Fibroblast of skin of right quadriceps (primary cell): Measurements from ENCODE around the gene PCDHGB7.
"Not testable (repeated sequence)": the region's sequence is repeated elsewhere in the genome, so short reads cannot be mapped to it uniquely, and the experiment has no call there.

ENCODE experiments used
- DNase-seq: peaks from one replicate; pipeline ENCODE4 v3.0.0-alpha.2; 2013

Gene PCDHGB7

GRCh38 chr5:141417494-141418172, at the start of gene PCDHGB7:
PCDHGB7 (plus strand) TSS chr5:141417677; CDS start chr5:141417860, 183 bp downstream.
- DNase-seq, result peak; percentile 83

GRCh38 chr5:141369994-141370848, 47.3 kb upstream of the PCDHGB7 start, which contains the start of gene PCDHGB3:
PCDHGB3 (plus strand) TSS chr5:141370242; CDS start chr5:141370395, 153 bp downstream.
- peak; percentile 64 for DNase-seq

- no peak for DNase-seq
Measured at GRCh38 chr5:141371572-141372475, 45.7 kb upstream of the PCDHGB7 start.

GRCh38 chr5:141373673-141374317, 43.7 kb upstream of the PCDHGB7 start, which contains the start of gene PCDHGA6:
PCDHGA6 (plus strand) TSS chr5:141373891; CDS start chr5:141374084, 193 bp downstream.
- peak; percentile 33 for DNase-seq

GRCh38 chr5:141374627-141375026, 42.9 kb upstream of the PCDHGB7 start:
- no peak for DNase-seq

GRCh38 chr5:141375444-141376155, 41.9 kb upstream of the PCDHGB7 start:
- DNase-seq, result not testable (repeated sequence)

GRCh38 chr5:141382469-141383294, 34.8 kb upstream of the PCDHGB7 start, which contains the start of gene PCDHGA7:
PCDHGA7 (plus strand) TSS chr5:141382742; CDS start chr5:141382900, 158 bp downstream.
- DNase-seq, result peak; percentile 49

- no peak for DNase-seq
Measured at GRCh38 chr5:141383345-141383744, 34.1 kb upstream of the PCDHGB7 start.

GRCh38 chr5:141384471-141385267, 32.8 kb upstream of the PCDHGB7 start:
- DNase-seq, result no peak

GRCh38 chr5:141387557-141388311, 29.7 kb upstream of the PCDHGB7 start, which contains the start of gene PCDHGB4:
PCDHGB4 (plus strand) TSS chr5:141387698; CDS start chr5:141387885, 187 bp downstream.
- DNase-seq, result peak; percentile 57

GRCh38 chr5:141388661-141389060, 28.8 kb upstream of the PCDHGB7 start:
- no peak for DNase-seq

GRCh38 chr5:141389153-141390042, 28.1 kb upstream of the PCDHGB7 start:
- DNase-seq, result no peak

GRCh38 chr5:141392429-141393198, 24.9 kb upstream of the PCDHGB7 start, which contains the start of gene PCDHGA8:
PCDHGA8 (plus strand) TSS chr5:141392633; CDS start chr5:141392814, 181 bp downstream.
- DNase-seq, result peak; percentile 37

- no peak for DNase-seq
Measured at GRCh38 chr5:141393267-141393666, 24.2 kb upstream of the PCDHGB7 start.

GRCh38 chr5:141394401-141395187, 22.9 kb upstream of the PCDHGB7 start:
- not testable (repeated sequence) for DNase-seq
